A673 (cell line): Measurements from ENCODE around the gene PDE6B. TPM values are rescaled to one million over a fixed set of nuclear protein-coding genes. Genes with fewer than 3 reads are reported as not detected.

Experiments used
- Bru-seq: library from RNA; stranded (reverse); fragments of 400-500 nt; gene quantifications from one replicate; lab custom pipeline; 2021; lab: Mats Ljungman, UMichigan
- BruChase-seq, 2 experiments: library from RNA; stranded (reverse); fragments of 400-500 nt; gene quantifications; one replicate each; lab custom pipeline; 2021; lab: Mats Ljungman, UMichigan
- BruUV-seq: library from RNA; stranded (reverse); fragments of 400-500 nt; replicated peaks from 2 replicates; lab custom pipeline; 2021; lab: Mats Ljungman, UMichigan
- CTCF ChIA-PET: fragments of 300-600 bp; sonication (Branson Sonifier 250); formaldehyde crosslinking; loops from one replicate; lab custom pipeline; 2022; ENCODE audit warnings: antibody characterized with exemption; lab: Charles Lee
- POLR2A ChIA-PET: fragments of 300-600 bp; sonication (Branson Sonifier 250); formaldehyde crosslinking; loops from one replicate; lab custom pipeline; 2022; ENCODE audit warnings: antibody characterized with exemption; ENCODE audit not compliant: low non-redundant PET; lab: Charles Lee
- DNase-seq: peaks from one replicate; pipeline ENCODE4 v3.0.0-alpha.2; 2015; ENCODE audit warnings: low spot score
- H3K27ac ChIP-seq: fragments of 200-600 bp; sonication (generic); 2 replicates; pipeline ENCODE4 v1.5.1; 2016; ENCODE audit warnings: mixed run types, low read depth, mild to moderate bottlenecking, mixed read lengths, antibody characterized with exemption, low read length; ENCODE audit not compliant: poor library complexity, severe bottlenecking
- H3K27me3 ChIP-seq: fragments of 200-600 bp; sonication (generic); replicated peaks from 2 replicates; pipeline ENCODE4 v1.6.1; 2017; ENCODE audit warnings: mixed run types, low read depth, mild to moderate bottlenecking, mixed read lengths, antibody characterized with exemption, low read length; ENCODE audit not compliant: insufficient read depth, poor library complexity
- H3K36me3 ChIP-seq: fragments of 200-600 bp; sonication (generic); 2 replicates; pipeline ENCODE4 v1.6.1; 2016; ENCODE audit warnings: mixed run types, mild to moderate bottlenecking, mixed read lengths, antibody characterized with exemption, low read length; ENCODE audit not compliant: insufficient read depth, poor library complexity, severe bottlenecking
- H3K4me1 ChIP-seq: fragments of 200-600 bp; sonication (generic); 2 replicates; pipeline ENCODE4 v1.6.1; 2017; ENCODE audit warnings: mixed run types, mild to moderate bottlenecking, mixed read lengths, antibody characterized with exemption, low read length; ENCODE audit not compliant: insufficient read depth, poor library complexity, severe bottlenecking
- H3K4me3 ChIP-seq: fragments of 200-600 bp; sonication (generic); 2 replicates; pipeline ENCODE4 v1.5.1; 2016; ENCODE audit warnings: low read depth, mixed run types, mild to moderate bottlenecking, mixed read lengths, low read length; ENCODE audit not compliant: poor library complexity, severe bottlenecking
- H3K9me3 ChIP-seq: fragments of 200-600 bp; sonication (generic); 2 replicates; pipeline ENCODE4 v1.6.1; 2016; ENCODE audit warnings: mixed run types, low read depth, mild to moderate bottlenecking, mixed read lengths, antibody characterized with exemption, low read length; ENCODE audit not compliant: poor library complexity, severe bottlenecking
- EZH2 ChIP-seq: fragments of 200-600 bp; sonication (generic); IDR thresholded peaks from 2 replicates; pipeline ENCODE4 v1.6.1; 2017; ENCODE audit warnings: borderline replicate concordance, low read depth, mild to moderate bottlenecking, mixed read lengths, antibody characterized with exemption, low read length; ENCODE audit not compliant: poor library complexity, severe bottlenecking
- intact Hi-C: fragments of 100-400 bp; cut with micrococcal nuclease; formaldehyde crosslinking; loops from one replicate; pipeline ENCODE4 v1.10.0; 2022; ENCODE audit not compliant: unreplicated experiment
- long read RNA-seq: library from polyadenylated mRNA; stranded (forward); transcript quantifications from one replicate; pipeline ENCODE4 v2.0.0, GENCODE V29; 2022
- total RNA-seq: library from RNA; stranded (reverse); gene quantifications from 2 replicates; pipeline ENCODE4 v1.2.3, GENCODE V29; 2021
- TF ChIP-seq, protein P1 (sequence below): fragments of 300-800, 200-600 bp; sonication (generic); conservative IDR thresholded peaks from 2 replicates; pipeline ENCODE4 v1.5.1; 2017; ENCODE audit warnings: low read depth, mild to moderate bottlenecking, antibody characterized with exemption, low read length, moderate library complexity, mixed read lengths

Gene PDE6B
- total RNA-seq = 10.4 and 12.9 TPM in 2 replicates
- percentile 24 among the genes with signal in this experiment for Bru-seq, nascent RNA
- BruChase-seq, experiment 1, labeled RNA remaining after a 2-hour chase = percentile 19 among the genes with signal in this experiment
- percentile 30 among the genes with signal in this experiment for BruChase-seq, experiment 2, labeled RNA remaining after a 6-hour chase
- long read RNA-seq, partial matches to known transcripts = 14 of 23 reads
- long read RNA-seq, other reads (novel, unspliced or antisense) = 9 of 23 reads

DNA sequence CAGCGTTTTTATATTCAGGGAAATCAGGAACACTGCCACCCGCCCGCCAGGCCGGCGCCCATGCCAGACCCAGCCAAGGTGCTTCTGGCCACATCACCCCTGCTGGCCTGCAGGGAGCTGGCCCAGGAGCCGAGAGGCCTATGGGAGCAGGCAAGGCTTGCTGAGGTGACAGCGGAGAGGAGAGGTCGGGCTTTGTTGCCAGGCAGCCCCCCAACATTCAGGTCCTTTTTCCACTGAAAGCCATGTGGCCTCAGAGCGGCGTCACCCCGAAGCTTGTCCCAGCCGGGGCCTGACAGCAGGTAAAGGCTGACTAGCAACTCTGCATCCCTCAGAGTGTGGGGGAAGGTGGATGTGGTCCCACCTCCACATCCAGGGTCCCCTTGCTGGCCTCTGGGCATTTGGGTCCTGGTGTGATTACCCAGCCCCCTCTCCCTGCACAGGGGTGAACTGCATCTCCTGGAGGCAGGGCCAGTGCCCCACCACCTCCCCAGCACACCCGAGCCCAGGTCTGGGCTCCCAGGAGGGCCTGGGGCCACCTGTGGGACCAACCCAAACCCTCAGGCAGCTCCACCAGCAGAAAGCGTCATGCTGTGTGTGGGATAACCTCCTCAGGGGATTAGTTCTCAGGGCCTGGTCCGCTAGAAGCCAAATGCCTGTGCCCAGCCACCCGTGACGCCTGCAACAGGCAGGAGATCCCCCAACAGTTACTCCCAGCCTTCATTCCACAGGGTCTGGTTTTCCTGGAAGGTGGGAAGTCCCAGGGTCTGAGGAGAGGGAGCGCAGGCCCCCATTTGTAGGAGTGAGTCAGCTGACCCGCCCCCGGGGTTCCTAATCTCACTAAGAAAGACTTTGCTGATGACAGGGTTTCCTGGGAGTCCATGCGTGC lies at the start of gene PDE6B:
PDE6B (plus strand) TSS at position 869 of the 886 bp plus-strand sequence. CDS start 54 bp downstream, outside the sequence.
- CTCF ChIA-PET = no interaction called here
- no peaks in the 10 kb centered on the region for H3K9me3 ChIP-seq
- TF ChIP-seq, protein P1, sequence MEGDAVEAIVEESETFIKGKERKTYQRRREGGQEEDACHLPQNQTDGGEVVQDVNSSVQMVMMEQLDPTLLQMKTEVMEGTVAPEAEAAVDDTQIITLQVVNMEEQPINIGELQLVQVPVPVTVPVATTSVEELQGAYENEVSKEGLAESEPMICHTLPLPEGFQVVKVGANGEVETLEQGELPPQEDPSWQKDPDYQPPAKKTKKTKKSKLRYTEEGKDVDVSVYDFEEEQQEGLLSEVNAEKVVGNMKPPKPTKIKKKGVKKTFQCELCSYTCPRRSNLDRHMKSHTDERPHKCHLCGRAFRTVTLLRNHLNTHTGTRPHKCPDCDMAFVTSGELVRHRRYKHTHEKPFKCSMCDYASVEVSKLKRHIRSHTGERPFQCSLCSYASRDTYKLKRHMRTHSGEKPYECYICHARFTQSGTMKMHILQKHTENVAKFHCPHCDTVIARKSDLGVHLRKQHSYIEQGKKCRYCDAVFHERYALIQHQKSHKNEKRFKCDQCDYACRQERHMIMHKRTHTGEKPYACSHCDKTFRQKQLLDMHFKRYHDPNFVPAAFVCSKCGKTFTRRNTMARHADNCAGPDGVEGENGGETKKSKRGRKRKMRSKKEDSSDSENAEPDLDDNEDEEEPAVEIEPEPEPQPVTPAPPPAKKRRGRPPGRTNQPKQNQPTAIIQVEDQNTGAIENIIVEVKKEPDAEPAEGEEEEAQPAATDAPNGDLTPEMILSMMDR = no peak
- TF ChIP-seq EZH2 = no peak
- BruUV-seq = no TSS peak
- no peak within 1 kb of the TSS for H3K4me3 ChIP-seq
- no peak within 1 kb of the TSS for H3K27ac ChIP-seq
- no peaks in the 10 kb centered on the region for H3K4me1 ChIP-seq
- H3K27me3 ChIP-seq = no peaks in the 10 kb centered on the region
- peak; percentile 34 for DNase-seq
- no peaks in the 10 kb centered on the region for H3K36me3 ChIP-seq
- intact Hi-C loops = no loop called here
- POLR2A ChIA-PET = interaction anchor here (0.6 kb wide), 1 partner anchor 65 kb away, joined by 4 read pairs; no protein-coding TSS in a partner anchor

- intact Hi-C loops = no loop called here
- Histone ChIP-seq H3K4me3 (peak within 1 kb of the TSS; percentile 51), H3K36me3 (no peaks in the 10 kb centered on the region), H3K27ac (peak within 1 kb of the TSS; percentile 77), H3K9me3 (no peaks in the 10 kb centered on the region), H3K4me1 (peaks cover 16% of the 10 kb centered on the region), H3K27me3 (peaks cover 28% of the 10 kb centered on the region)
- POLR2A ChIA-PET = no interaction called here
- CTCF ChIA-PET = no interaction called here
- no peak for TF ChIP-seq EZH2
- TF ChIP-seq, protein P1 = no peak
- peak; percentile 72 for DNase-seq
- BruUV-seq = no TSS peak
These were observed 49.0 kb upstream of the PDE6B start, which contains the start of gene TMEM271 for GRCh38 chr4:576245-576821. TMEM271 (minus strand) TSS chr4:576295; CDS start chr4:576062, 233 bp downstream.

GRCh38 chr4:576991-577498 lies 48.3 kb upstream of the PDE6B start:
- TF ChIP-seq, protein P1 = no peak
- TF ChIP-seq EZH2 = no peak
- Histone ChIP-seq H3K4me1 (peaks cover 16% of the 10 kb centered on the region), H3K36me3 (no peaks in the 10 kb centered on the region), H3K27me3 (peaks cover 28% of the 10 kb centered on the region), H3K9me3 (no peaks in the 10 kb centered on the region), H3K27ac (peak overlapping the region; percentile 77), H3K4me3 (peak overlapping the region; percentile 50)
- DNase-seq = peak; percentile 64
- intact Hi-C loops = no loop called here
- ChIA-PET POLR2A (no interaction called here), CTCF (no interaction called here)
- BruUV-seq = no TSS peak
